Ramos (cell line): ENCODE data around the gene ELK1.

Experiments used
- in situ Hi-C: fragments of 300-500 bp; cut with MboI; formaldehyde crosslinking; loops from one replicate; pipeline ENCODE4 v1.14.3; 2022; ENCODE audit warnings: low sequenced_read_pairs; ENCODE audit not compliant: unreplicated experiment

Gene ELK1

DNA sequence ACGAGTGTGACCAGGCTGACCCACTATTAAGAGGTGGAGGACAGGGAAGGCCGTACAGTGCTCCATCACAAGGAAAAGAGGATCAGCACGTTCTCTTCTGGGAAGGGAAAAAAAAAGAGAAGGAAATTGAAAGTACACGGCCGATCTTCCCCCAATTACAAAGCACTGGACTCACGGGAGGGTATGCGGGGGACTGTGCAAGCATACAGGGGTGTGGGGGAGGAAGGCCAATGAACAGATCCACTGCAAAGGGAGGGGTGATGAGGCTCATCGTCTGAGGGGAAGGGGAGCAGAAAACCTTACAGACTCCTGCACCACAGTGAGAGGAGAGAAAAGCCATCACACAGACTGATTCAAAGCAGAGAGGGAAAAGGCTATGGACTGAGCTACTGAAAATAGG, 1.1 kb downstream of the ELK1 start:
- in situ Hi-C loops, result loop anchor here (5.0 to 25.0 kb wide), 2 partner anchors 87 to 388 kb away; partner anchors contain the start of gene ARAF

DNA sequence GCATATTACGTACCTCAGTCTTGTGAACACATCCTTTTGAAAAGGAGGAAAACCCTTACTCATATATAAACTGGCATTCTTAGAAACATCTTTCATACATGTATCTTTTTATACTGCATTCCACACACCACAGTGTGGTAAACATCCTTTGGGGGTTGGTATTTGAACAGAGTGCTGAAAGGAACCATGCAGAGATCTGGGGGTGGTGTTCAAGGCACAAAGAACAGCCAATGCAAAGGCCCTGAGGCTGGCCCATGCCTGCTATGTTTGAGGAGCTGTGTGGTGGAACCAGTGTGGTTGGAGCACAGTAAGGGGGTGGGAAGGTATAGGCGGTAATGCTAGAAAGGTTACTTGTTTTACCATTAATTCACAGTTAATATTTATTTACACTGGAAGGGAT, 2.0 kb downstream of the ELK1 start:
- in situ Hi-C loops, result loop anchor here (5.0 to 25.0 kb wide), 2 partner anchors 86 to 389 kb away; partner anchors contain the start of gene ARAF

DNA sequence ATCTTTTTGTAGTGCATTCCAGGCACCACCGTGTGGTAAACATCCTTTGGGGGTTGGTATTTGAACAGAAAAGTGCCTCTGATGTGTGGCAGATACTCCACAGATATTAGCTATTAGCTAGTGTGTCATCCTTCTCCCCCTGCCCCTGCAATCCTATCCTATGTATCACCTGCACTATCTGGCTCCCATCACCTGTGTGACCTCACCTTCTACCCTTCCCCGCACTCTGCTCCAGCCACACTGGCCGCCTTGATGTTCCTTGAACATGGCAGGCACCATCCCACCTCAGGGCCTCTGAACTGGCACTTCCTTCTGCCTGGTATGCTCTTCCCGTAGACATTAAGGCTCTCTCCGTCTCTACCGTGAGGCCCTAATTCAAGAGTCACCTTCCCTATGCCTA, 3.7 kb downstream of the ELK1 start:
- in situ Hi-C loops, result loop anchor here (5.0 to 25.0 kb wide), 2 partner anchors 84 to 391 kb away; partner anchors contain the start of gene ARAF

DNA sequence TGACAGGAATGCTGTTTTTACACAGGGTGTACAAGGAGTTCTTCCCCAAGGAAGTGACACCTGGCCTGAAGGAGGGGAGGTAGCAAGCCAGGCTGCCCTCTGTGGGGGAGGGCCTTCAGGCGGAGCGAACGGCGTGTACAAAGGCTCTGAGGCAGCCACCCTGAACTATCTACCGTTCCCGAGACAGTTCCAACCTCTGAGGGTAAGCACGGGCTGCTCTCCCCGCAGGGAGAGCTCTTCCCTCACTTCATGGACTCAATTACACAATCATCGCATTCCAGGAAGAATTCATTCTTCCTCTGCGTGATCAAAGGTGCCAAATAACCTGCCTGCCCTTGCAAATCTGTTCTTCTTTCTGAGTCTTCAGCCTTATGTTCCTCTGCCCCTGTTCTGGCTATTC, 4.8 kb downstream of the ELK1 start:
- in situ Hi-C loops, result loop anchor here (5.0 to 25.0 kb wide), 2 partner anchors 83 to 392 kb away; partner anchors contain the start of gene ARAF

GRCh38 chrX:47644557-47645091, 5.7 kb downstream of the ELK1 start:
- in situ Hi-C loops, result loop anchor here (5.0 to 25.0 kb wide), 2 partner anchors 82 to 393 kb away; partner anchors contain the start of gene ARAF

- in situ Hi-C loops, result loop anchor here (25.0 kb wide), 1 partner anchor 393 kb away; no protein-coding TSS in a partner anchor
Observed at GRCh38 chrX:47643926-47644325, 6.4 kb downstream of the ELK1 start.

- in situ Hi-C loops, result loop anchor here (25.0 kb wide), 1 partner anchor 398 kb away; no protein-coding TSS in a partner anchor
Observed at GRCh38 chrX:47638816-47639215, 11.5 kb downstream of the ELK1 start.

GRCh38 chrX:47637546-47638195, 12.7 kb downstream of the ELK1 start:
- in situ Hi-C loops, result loop anchor here (25.0 kb wide), 1 partner anchor 400 kb away; no protein-coding TSS in a partner anchor

DNA sequence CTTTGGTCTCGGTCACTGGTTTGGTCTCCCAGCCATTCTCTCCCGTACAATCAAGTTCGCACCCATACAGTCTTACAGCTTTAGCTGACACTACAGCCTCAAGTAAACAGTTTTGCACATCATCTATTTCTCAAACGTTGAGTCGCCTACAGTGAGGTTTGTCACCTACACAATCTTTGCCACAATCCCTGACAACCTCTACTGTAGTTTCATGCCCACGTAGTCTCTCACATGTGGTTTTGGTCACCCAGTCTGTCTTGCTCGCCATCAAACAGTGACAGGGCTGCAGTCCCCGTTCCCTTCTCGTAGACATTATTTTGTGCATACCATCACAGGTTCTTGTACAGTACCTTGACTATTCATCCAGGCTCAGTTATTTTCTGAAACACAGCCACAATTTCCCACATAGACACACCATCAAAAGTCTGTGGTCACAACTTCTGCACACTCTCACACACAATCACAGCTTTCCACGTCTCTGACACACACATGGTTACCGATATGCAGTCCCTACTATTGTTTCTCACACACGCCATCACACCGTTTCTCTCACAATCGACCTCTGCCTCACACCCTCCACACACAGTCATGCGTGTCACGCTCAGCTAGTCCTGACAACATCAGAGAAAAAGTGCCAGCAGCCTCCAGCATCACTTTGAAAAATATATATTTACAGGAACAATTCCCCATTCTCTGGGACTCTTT, 15.3 kb downstream of the ELK1 start:
- in situ Hi-C loops, result loop anchor here (25.0 kb wide), 1 partner anchor 402 kb away; no protein-coding TSS in a partner anchor

DNA sequence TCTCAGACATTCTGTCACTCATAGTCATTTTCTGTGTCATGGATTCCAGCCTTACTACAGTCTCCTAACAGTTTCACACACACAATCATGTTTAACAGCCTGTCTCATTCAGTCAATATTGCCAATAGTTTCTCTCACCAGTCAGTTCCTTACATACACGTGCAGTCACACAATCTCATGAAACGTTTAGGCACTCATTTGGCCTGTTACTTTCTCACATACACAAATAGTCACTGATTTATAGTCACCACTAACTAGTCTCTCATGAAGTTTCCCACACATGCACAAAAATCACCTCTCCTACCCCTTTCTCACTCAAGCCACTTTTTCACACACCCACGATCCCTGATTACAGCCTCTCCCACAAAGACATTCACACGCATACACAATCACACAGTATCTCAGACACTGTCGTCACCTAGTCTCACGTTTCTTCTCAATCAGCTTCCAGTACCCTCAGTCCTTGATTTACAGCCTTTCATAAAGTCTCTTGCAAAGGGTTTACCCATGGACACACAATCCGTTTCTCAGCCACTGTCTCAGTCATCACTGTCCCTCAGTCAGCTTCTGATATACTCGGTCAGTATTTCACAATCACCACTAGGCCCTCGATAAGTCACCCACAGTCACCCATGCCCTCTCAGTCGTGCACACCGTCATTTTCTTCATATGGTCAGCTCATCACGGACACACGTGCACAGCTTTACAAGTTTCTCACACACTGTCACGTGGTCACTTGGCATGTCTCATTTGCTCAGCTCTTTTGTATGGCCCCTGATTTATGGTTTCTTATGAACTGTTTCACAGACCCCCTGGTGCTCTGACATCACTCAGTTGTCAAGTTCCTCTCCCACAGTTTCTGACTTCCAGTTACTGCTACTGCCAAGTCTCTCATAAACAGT, 16.4 kb downstream of the ELK1 start:
- in situ Hi-C loops, result loop anchor here (25.0 kb wide), 1 partner anchor 403 kb away; no protein-coding TSS in a partner anchor

DNA sequence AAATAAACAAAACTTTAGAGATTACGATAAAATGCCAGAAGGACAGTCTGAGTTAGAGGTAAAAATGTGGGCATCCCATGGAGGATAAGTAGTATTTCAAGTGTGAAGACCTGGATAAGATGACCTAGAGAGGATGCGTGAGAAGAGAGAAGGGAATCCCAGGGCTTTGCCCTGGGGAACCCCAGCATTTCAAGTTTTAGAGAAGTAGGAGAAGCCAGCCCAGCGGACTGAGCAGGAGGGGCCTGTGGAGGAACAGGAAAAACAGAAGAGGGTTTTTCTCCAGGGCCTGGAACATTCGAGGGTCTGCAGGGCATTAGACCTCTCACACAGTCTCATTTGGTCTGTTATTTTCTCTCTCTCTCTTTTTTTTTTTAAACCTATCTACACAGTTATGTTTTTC, 17.7 kb downstream of the ELK1 start:
- in situ Hi-C loops, result loop anchor here (25.0 kb wide), 1 partner anchor 405 kb away; no protein-coding TSS in a partner anchor

DNA sequence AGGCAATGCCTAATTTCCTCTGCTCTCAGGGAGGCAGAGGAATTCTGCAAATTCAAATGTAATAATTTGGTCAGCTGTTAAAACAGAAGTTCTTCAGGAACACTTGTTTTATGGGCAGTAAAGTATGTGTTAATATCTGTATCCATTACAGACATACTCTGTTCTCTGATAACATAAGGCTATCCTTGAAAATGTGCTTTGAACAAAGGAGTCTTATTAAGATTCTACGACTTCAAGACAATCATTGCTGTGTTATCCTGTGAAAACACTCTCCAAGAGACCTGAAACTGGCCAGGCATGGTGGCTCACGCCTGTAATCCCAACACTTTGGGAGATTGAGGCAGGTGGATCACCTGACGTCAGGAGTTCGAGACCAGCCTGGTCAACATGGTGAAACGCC, 18.7 kb downstream of the ELK1 start:
- in situ Hi-C loops, result loop anchor here (25.0 kb wide), 1 partner anchor 406 kb away; no protein-coding TSS in a partner anchor

GRCh38 chrX:47629419-47630200, 20.8 kb downstream of the ELK1 start, which contains the start of gene CFP:
TSS of gene CFP (minus strand) at chrX:47629930. CDS start at chrX:47629844, 86 bp downstream.
- in situ Hi-C loops, result loop anchor here (25.0 kb wide), 1 partner anchor 408 kb away; no protein-coding TSS in a partner anchor

- in situ Hi-C loops, result loop anchor here (25.0 kb wide), 1 partner anchor 408 kb away; no protein-coding TSS in a partner anchor
Observed at GRCh38 chrX:47628982-47629381, 21.4 kb downstream of the ELK1 start.

GRCh38 chrX:47625365-47625764, 25.0 kb downstream of the ELK1 start:
- in situ Hi-C loops, result loop anchor here (25.0 kb wide), 1 partner anchor 412 kb away; no protein-coding TSS in a partner anchor

- in situ Hi-C loops, result no loop called here
Observed at GRCh38 chrX:47623540-47624027, 26.8 kb downstream of the ELK1 start.

DNA sequence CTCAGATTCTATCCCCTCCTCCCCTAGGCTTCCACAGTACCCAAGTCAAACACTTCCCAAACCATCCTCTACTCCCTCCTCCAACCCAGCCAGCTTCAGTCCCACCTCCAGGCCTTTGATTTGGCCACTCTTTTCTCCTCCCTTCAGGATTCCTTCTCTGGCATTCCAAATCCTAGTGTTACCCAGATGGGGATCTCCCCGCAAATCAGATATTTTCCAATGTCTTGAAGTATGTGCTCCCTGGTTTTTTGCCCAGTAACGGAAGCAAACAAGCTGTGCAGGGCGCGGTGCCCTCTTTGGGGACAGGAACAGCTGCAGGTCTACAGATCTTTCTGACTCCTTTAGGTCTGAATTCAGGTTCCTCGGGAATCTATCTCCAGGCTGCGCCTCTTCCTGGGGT, 28.5 kb downstream of the ELK1 start:
- in situ Hi-C loops, result no loop called here

DNA sequence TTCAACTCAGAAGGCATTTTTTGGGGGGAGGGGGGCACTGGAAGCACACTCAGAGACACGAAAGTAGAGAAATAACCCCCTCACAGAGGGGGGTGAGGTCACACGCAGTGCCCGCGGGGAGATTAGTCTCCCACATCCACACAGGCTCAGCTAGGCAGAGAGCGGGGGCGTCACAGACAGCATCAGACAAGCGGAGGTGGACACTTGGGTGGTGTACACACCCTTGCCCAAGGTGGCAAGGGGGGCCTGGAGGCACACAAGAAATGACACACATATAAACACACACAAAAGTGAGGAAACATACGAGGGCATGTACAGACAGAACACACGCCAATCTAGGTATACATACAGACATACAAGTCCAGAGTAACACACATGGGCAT, 30.1 kb downstream of the ELK1 start:
- in situ Hi-C loops, result no loop called here
